UCSD-AML1 (cell line): ENCODE measurements around the gene DNM1.
"Not testable (repeated sequence)": the region's sequence is repeated elsewhere in the genome, so short reads cannot be mapped to it uniquely, and the experiment has no call there.

ENCODE experiments used
- DNase-seq: peaks from one replicate; lab custom pipeline; 2025; ENCODE audit not compliant: unreplicated experiment; lab: John Stamatoyannopoulos, UW

Gene DNM1

GRCh38 chr9:128175726-128176125 is 27.5 kb upstream of the DNM1 start:
- no peak for DNase-seq

DNA sequence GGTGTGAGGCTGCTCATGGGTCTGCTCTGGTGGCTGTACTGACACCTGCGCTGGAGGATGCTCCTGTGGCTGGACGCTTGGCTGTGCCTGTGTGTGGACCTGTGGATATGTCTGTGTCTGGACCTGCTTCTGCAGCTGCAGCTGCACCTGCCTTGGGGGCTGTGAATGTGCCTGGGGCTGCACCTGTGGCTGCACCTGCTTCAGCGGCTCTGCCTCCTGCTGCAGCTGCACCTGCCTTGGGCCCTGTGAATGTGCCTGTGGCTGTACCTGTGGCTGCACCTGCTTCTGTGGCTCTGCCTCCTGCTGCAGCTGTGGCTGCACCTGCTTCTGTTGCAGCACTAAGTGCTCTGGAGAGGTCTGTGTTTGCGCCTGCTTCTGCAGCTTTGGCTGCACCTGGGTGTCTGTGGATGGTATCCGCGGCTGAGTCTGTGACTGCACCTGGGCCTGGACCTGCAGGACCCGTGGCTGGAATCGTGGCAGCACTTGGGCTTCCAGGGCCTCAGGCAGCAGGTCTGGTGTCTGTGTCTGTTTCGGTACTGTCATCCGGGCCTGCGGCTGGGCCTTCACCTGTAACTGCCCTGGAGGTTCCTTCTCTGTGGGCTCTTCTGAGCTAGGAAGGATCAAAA is 24.3 kb upstream of the DNM1 start:
- no peak for DNase-seq

DNA sequence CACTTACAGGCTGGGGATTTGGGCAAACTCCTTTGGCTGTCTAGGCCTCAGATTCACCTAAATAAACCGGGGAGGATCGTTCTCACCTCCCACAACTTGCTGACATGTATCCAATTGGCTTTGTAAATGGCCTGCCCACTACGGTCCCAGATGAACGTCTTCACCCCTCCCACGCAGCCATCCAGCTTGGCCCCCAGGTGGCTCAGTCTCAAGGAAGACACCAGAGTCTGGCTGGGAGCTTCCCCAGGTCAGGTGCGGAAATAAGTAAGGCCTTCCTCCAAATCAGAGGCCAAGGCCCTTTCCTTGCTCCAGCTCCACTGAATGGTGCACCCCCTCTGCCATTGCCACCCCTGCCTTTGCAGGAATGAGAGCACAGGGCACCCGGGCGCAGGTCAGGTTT is 23.2 kb upstream of the DNM1 start:
- DNase-seq, result no peak

DNA sequence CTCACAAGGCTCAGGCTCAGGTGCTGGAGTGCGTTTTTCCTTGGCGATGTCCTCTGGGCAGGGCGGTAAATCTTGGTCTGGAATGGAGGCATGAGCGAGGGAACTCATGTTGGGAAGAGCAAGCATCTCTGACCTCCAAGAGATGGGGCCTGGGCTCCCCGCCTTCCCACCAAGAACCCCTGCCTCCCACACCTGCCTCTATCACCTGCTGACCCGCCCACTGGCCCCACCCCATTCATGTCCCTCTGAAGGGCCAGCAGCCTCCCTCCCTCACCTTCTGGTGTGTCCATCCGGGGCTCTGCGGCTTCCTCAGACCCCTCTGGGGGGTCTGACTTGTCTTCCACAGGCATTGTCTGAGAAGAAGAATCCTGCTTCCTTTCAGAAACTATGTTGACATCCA is 22.7 kb upstream of the DNM1 start:
- DNase-seq, result no peak

DNA sequence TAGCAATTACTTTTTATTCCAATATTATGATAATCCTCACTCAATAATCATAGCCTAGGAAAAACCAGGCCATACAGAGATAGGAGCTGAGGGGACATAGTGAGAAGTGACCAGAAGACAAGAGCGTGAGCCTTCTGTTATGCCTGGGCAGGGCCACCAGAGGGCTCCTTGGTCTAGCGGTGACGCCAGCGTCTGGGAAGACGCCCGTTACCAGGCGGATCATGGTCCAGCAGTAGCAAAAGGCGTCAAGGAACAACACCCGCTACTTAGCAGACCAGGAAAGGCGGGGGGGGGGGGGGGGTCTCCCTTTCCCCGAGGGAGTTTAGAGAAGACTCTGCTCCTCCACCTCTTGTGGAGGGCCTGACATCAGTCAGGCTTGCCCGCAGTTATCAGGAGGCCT is 21.7 kb upstream of the DNM1 start:
- not testable (repeated sequence) for DNase-seq

- DNase-seq, result no peak
These were observed 20.1 kb upstream of the DNM1 start for GRCh38 chr9:128182893-128183588.

DNA sequence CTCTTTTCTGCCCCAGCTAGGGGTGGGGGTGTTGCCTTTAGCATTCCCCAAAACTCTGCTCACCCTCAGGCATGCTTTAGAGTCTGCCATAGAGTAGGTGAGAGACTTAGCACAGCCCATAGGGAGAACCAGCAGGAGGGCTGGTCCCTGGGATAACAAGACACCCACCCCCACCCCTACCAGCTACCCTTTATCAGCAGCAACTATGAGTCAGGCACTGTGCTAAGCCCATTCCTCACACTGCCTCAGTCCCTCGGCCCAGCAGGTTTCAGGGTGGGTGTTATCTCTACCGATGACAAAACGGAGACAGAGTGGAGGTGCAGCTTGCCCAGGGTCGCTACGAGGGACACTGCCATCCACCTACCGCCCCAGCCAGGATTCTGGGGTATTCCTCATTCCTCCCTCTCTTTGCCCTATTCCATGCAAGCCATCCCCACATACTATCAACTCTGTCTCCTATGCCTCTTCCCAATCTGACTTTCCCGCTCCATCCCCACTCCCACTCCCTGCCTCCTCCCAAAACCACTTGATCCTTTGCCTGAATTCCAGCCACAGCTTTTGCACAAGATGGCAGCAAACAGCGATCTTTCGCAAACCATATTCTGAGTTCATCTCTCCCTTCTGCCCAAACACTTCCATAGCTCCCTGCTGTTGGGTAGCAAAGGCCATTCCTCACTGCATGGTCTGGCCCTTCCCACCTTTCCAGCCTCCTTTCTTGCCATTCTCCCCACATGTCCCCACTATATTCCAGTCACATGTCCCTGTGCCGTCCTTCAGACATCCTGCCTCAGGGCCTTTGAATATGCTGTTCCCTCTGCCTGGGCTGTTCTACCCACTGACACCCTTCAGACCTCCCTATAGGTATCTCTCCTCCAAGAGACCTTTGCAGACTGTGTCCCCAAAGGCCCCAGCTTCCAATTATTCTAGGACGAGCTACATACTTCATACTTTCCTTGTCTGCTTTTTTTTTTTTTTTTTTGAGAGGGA is 16.9 kb upstream of the DNM1 start:
- DNase-seq, result no peak

GRCh38 chr9:128187361-128187760 is 15.8 kb upstream of the DNM1 start:
- no peak for DNase-seq

- DNase-seq, result no peak
These were observed 15.0 kb upstream of the DNM1 start for GRCh38 chr9:128188209-128188608.

GRCh38 chr9:128190013-128190412 is 13.2 kb upstream of the DNM1 start:
- DNase-seq, result no peak

- DNase-seq, result no peak
These were observed 12.4 kb upstream of the DNM1 start for GRCh38 chr9:128190516-128191405.

DNA sequence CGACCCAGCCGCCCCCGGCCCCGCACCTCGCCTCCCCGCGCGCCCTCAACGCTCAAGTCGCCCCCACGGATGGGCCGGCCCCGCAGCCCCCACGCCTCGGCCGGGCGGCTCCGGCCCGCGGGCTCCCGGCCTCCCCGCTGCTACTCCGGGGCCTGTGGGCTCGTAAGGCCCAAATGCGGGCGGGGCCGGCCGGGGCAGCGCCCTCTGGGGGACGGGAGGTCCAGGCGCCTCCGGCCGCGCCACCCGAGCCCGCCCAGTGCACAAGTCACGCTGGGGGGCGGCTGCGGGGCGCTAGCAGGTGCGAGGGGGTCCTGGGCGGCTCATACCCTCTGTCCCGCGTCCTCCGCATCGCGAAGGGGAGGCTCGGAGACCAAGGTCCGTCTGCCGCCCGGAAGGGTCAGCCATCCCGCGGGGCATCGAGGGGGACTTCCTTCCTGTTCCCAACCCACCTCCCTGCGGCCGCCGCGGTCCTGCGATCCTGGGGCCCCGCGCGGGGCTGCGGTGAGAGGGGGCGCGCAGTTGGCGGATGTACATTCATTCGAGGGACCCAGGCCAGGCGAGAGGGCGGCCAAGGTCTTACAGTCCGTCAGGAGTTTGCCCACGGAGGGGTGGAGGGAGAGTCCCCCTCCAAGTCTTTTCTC is 11.7 kb upstream of the DNM1 start, which contains the start of gene CIZ1:
TSS of gene CIZ1 (minus strand) at position 167 of the 641 bp plus-strand sequence. CDS start 715 bp downstream, outside the sequence.
- DNase-seq, result peak; percentile 84

- DNase-seq, result no peak
These were observed 10.4 kb upstream of the DNM1 start for GRCh38 chr9:128192601-128193371.

- no peak for DNase-seq
These were observed 9.6 kb upstream of the DNM1 start for GRCh38 chr9:128193469-128194096.

DNA sequence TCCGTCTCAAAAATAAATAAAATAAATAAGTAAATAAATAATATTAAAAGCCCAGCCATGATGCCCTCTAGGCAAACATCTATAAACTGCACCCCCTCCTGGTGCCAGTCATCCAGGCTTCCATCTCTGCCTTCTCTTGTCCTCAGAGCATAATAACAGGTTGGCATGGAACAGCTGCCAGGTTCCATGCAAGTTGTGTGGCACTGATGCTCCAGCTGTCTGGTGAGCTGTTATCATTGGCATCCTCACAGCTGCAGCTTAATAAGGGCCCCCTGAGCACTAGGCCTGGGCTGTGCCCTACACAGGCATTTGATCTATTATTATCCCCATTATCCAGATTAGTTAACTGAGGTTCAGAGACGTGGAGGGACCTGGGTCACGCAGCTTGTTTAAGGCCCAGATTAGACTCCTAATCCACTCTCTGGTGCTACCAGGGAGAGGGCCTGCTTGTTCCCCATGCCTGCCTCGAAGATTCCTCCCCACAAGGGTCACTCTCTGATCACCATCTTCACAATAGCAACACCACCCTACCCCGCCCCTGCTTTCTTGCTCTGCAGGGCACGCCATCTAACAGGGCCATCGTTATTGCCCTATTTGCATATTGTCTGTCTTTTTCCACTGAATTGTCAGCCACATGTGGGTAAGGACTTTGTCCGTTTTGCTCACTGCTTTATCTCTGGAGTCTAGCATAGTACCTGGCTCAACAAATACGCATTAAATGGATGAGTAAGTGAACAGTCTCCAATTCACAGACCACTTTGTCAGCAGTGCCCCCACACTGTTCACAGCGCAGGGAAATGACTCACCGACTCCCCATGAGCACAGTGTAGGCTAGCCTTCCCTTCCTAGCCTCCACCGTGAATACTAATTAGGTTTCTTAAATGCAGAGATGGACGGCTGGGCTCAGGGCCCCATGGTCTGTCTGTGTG is 1.5 kb upstream of the DNM1 start:
- DNase-seq, result no peak

DNA sequence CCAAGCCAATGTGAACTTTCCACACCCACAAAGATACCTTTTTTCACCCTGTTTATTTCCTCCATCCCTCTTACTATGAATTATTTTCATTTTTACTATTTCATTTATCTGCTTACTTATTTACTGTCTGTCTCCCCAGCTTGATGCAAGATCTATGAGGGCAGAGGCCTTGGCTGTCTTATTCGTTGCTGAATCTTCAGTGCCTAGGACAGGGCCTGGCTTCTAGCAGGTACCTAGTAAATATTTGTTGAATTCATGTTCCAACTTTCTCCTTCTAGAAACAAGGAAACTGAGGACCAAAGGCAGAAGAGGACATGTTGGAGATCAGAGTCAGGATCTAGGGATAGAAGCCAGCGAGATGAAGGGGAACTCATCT is 543 bp upstream of the DNM1 start:
- DNase-seq, result no peak

- DNase-seq, result peak; percentile 55
These were observed 750 bp downstream of the DNM1 start for GRCh38 chr9:128203707-128204551.
